ENCODE data around the gene SEL1L3. TPM values are rescaled to one million over a fixed set of nuclear protein-coding genes. Genes with fewer than 3 reads are reported as not detected.
A peak's percentile ranks its signal among the peaks of the same experiment; 100 is the strongest.
"Not testable (repeated sequence)": the region's sequence is repeated elsewhere in the genome, so short reads cannot be mapped to it uniquely, and the experiment has no call there.

SEL1L3 gene
- total RNA-seq, 1 experiment from 2014 or later: 65.1 TPM

- no peaks in the 10 kb centered on the region for H3K27me3 ChIP-seq (replicated peaks)
- H3K9me3 ChIP-seq (replicated peaks): no peaks in the 10 kb centered on the region
- no peak overlapping the region for H3K27ac ChIP-seq
- H3K36me3 ChIP-seq: no peaks in the 10 kb centered on the region
- DNase-seq (ENCODE audit: low read depth in 1 of 2, low spot score in 2 of 2): no peak
- no peaks in the 10 kb centered on the region for H3K4me1 ChIP-seq (replicated peaks)
- H3K4me3 ChIP-seq: no peak overlapping the region
Measured at GRCh38 chr4:25872851-25873631, 10.3 kb upstream of the SEL1L3 start.

DNA sequence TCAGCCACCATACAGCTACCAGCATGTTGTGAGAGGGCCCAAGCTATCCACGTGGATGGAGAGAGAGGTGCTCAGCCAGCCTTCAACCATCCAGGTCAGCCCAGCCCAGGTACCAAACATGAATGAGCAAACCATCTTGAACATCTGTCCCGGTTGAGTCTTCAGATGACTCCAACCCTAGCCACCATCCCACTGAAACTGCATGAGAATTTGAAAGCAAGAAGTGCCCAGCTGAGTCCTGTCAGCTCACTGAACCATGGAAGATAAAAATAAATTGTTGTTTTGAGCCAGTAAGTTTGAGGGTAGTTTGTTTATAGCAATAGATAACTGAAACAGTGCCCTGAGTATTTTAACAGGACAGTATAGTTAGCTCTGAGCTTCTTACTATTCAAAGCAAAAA is 7.3 kb upstream of the SEL1L3 start:
- H3K27ac ChIP-seq: no peak overlapping the region

DNA sequence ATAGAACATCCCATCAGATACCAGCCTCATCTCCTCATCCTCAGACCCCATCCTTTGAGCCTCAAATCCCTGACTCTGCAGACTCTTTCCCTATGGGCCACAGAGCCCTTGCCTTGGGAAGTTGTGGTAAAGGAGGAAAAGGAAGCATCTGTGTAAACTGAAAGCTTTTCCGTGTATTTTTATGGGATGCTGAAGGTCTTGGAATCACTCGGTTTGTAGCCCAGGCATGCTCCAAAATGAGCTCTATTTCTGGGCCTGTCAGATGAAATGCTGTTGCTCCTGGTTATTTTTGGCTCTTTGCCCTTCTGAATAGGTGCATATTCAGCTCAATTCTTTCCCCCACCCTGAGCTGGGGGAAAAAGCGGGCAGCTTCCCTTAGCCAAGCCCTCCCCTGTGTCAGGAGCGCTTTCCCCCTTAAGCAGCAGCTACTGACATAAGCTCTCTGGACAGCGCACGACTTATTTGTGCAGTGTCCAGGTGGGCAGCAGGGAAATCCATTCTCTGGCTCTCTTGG is 5.0 kb upstream of the SEL1L3 start:
- Histone ChIP-seq H3K27ac (no peak overlapping the region), H3K27me3 (replicated peaks) (no peaks in the 10 kb centered on the region), H3K4me1 (replicated peaks) (no peaks in the 10 kb centered on the region), H3K4me3 (no peak overlapping the region), H3K9me3 (replicated peaks) (no peaks in the 10 kb centered on the region), H3K36me3 (no peaks in the 10 kb centered on the region)
- DNase-seq (ENCODE audit: low read depth in 1 of 2, low spot score in 2 of 2): no peak

More for the DNA sequence above, 7.3 kb upstream of the SEL1L3 start:
- no peaks in the 10 kb centered on the region for H3K36me3 ChIP-seq
- DNase-seq (ENCODE audit: low read depth in 1 of 2, low spot score in 2 of 2): no peak
- no peaks in the 10 kb centered on the region for H3K9me3 ChIP-seq (replicated peaks)
- H3K4me1 ChIP-seq (replicated peaks): no peaks in the 10 kb centered on the region
- H3K4me3 ChIP-seq: no peak overlapping the region
- H3K27me3 ChIP-seq (replicated peaks): no peaks in the 10 kb centered on the region

- H3K9me3 ChIP-seq (replicated peaks); H3K36me3 ChIP-seq; H3K27ac ChIP-seq; H3K4me1 ChIP-seq (replicated peaks); H3K27me3 ChIP-seq (replicated peaks); H3K4me3 ChIP-seq; DNase-seq (ENCODE audit: low read depth in 1 of 2, low spot score in 2 of 2): not testable (repeated sequence)
Measured at GRCh38 chr4:25866401-25866800, 3.6 kb upstream of the SEL1L3 start.

DNA sequence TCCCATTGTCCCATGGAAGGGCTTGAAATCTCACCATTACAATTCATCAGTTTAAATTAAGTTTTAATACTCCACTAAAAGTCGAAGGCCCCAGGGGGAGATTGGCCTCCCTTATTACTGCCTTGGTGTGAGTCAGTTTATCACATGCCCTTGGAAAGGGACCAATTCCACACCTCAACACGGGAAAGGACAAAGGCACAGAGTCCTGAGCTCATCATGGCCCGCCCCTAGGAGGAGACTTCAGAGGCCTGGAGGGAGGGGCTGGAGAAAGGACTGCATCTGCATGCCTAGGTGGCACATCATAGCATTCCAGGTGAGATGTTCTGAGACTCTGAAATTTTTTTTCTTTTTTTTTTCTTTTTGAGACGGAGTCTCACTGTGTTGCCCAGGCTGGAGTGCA is 2.8 kb upstream of the SEL1L3 start:
- no peak for DNase-seq (ENCODE audit: low read depth in 1 of 2, low spot score in 2 of 2)
- Histone ChIP-seq H3K9me3 (replicated peaks) (no peaks in the 10 kb centered on the region), H3K4me1 (replicated peaks) (peaks cover 7% of the 10 kb centered on the region)

DNA sequence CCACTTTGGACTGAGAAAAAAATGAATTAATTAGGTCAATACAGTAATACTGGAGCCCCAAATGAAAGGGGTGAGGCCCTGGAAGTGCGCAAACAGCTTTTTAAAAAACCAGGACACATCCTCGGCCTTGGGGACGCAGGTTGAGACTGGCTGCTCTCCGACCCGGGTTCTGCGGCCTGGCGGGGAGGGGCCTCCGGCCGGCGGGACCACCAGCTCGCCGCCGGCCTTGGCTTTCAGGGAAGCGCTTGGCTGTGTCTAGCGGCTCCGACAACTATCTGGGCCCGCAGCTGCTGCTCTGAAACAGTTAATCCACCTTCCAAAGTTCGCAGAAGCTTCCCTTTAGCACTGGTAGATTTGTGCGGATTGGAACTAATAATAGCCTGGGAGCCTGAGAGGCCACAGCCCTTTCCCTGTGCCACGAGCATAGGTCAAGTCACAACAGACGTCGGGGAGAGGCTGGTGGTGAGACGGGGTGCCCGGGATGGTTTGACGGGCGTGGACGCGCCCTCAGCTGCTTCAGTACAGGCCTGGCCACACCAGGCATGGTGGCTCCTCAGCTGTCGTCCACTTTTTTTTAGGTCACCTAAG is 1.1 kb upstream of the SEL1L3 start:
- no peaks in the 10 kb centered on the region for H3K27me3 ChIP-seq (replicated peaks)
- no peaks in the 10 kb centered on the region for H3K36me3 ChIP-seq
- DNase-seq (ENCODE audit: low read depth in 1 of 2, low spot score in 2 of 2): no peak
- H3K4me3 ChIP-seq: no peak overlapping the region
- H3K9me3 ChIP-seq (replicated peaks): no peaks in the 10 kb centered on the region
- H3K27ac ChIP-seq: no peak overlapping the region
- H3K4me1 ChIP-seq (replicated peaks): peaks cover 21% of the 10 kb centered on the region

More for the DNA sequence above, 2.8 kb upstream of the SEL1L3 start:
- no peaks in the 10 kb centered on the region for H3K36me3 ChIP-seq
- no peak overlapping the region for H3K4me3 ChIP-seq
- H3K27me3 ChIP-seq (replicated peaks): no peaks in the 10 kb centered on the region
- no peak overlapping the region for H3K27ac ChIP-seq

GRCh38 chr4:25863347-25863784 is 578 bp upstream of the SEL1L3 start:
- Histone ChIP-seq H3K4me1 (replicated peaks) (peaks cover 21% of the 10 kb centered on the region), H3K27me3 (replicated peaks) (no peaks in the 10 kb centered on the region), H3K36me3 (no peaks in the 10 kb centered on the region), H3K4me3 (peak overlapping the region; percentile 57), H3K27ac (no peak overlapping the region), H3K9me3 (replicated peaks) (no peaks in the 10 kb centered on the region)
- no peak for DNase-seq (ENCODE audit: low read depth in 1 of 2, low spot score in 2 of 2)

DNA sequence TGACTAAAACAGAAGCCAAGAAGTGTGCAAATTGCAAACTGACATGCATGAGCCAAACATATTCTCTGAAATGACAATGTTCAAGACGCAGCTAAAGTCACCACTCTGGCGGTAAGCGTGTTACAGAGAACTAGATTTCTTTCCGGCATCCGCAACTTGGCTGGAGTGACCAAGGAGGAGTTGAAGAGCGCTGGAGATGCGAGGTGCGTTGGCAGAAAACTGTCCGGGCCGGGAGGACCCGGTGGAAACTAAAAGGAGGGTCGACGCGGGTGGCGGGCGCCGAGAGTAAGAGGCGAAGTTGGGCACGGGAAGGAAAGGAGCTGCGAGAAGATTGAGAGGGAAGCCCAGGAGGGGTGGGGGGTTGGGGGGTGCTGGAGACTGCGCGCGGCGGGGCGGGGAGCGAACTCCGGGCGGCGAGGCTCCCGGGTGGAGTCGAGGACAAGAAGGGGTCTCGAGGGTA is 807 bp downstream of the SEL1L3 start:
- Histone ChIP-seq H3K27ac (peak overlapping the region; percentile 76), H3K27me3 (replicated peaks) (no peaks in the 10 kb centered on the region), H3K4me3 (peak overlapping the region; percentile 57), H3K4me1 (replicated peaks) (peaks cover 26% of the 10 kb centered on the region), H3K9me3 (replicated peaks) (no peaks in the 10 kb centered on the region), H3K36me3 (no peaks in the 10 kb centered on the region)
- DNase-seq (ENCODE audit: low read depth in 1 of 2, low spot score in 2 of 2): no peak

GRCh38 chr4:25861280-25861950 is 1.4 kb downstream of the SEL1L3 start:
- Histone ChIP-seq H3K9me3 (replicated peaks) (no peaks in the 10 kb centered on the region), H3K4me1 (replicated peaks) (peaks cover 30% of the 10 kb centered on the region), H3K27me3 (replicated peaks) (no peaks in the 10 kb centered on the region), H3K27ac (peak overlapping the region; percentile 76), H3K36me3 (no peaks in the 10 kb centered on the region), H3K4me3 (peak overlapping the region; percentile 57)
- peak in 1 of 2 experiments; percentile 37 for DNase-seq (ENCODE audit: low read depth in 1 of 2, low spot score in 2 of 2)

DNA sequence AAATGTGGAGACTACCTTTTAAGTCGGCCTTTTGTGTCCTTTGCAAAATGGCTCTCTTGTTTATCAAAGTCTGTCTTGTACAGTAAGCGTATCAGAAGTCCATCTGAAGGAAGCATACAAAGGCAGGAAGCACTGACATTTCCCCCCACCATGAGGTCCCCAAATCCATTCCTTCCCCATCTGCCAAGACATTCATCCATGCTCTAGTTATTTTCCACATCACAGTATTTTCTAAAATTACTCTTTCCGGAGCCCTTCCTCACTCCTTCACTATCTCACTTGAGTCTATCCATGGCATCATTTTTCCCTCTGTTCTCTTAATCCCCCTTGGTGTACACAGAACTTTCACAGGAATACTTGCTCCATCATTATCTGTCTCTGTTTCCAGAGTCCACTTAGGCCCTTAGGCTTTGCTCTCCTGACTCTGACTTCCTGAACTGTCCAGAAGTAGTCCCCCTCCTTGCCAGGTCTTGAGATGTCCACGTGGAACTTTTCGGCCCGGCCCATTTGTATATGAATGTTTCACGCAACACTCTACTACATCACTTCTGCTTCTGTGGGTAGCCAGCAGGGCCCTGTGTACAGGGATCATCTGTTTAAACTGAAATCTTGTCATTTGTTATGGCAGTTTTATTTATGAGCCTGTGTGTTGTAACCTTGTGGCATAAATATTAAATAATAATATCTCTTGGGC is 2.1 kb downstream of the SEL1L3 start:
- H3K9me3 ChIP-seq (replicated peaks): no peaks in the 10 kb centered on the region
- H3K36me3 ChIP-seq: no peaks in the 10 kb centered on the region
- DNase-seq (ENCODE audit: low read depth in 1 of 2, low spot score in 2 of 2): no peak
- H3K27me3 ChIP-seq (replicated peaks): no peaks in the 10 kb centered on the region
- no peak overlapping the region for H3K4me3 ChIP-seq
- H3K27ac ChIP-seq: peak overlapping the region; percentile 76
- H3K4me1 ChIP-seq (replicated peaks): peaks cover 30% of the 10 kb centered on the region

DNA sequence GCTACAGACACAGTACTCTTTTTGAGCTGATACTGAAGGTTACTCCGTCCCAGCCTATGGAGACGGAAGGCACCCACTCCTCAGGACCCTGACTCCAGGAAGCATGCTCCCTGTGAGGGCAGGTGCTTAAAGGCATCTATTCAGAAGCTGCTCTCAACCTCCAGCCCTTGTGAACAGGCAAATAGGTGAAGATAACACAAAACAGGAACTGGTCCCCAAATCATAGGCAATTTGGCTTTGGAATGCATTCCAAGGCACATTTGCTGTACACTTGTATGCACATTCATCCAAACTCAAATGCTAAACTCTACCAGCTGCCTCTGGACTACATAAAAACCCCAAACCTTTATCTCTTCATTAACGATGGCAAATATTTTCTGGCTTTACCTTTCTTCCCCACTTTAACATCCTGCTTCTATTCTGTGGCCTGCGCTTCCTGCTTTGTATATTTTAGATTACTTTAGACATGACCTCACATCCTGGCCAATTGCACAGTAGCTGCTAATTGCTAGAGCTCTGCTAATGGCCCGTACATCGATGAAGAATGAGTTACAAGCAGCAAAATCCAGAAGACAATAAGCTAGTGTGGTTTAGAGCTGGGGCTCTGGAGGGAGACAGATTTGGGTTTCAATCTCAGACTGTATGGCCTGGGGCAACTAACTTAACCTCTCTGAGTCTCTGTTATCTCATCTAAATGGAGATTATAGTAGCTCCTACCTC is 3.2 kb downstream of the SEL1L3 start:
- Histone ChIP-seq H3K4me1 (replicated peaks) (peaks cover 30% of the 10 kb centered on the region), H3K36me3 (no peaks in the 10 kb centered on the region), H3K27me3 (replicated peaks) (no peaks in the 10 kb centered on the region), H3K4me3 (no peak overlapping the region), H3K9me3 (replicated peaks) (no peaks in the 10 kb centered on the region), H3K27ac (0 out of 2 replicates have a peak overlapping the region, but pooled peaks have one; percentile 24)
- DNase-seq (ENCODE audit: low read depth in 1 of 2, low spot score in 2 of 2): no peak

DNA sequence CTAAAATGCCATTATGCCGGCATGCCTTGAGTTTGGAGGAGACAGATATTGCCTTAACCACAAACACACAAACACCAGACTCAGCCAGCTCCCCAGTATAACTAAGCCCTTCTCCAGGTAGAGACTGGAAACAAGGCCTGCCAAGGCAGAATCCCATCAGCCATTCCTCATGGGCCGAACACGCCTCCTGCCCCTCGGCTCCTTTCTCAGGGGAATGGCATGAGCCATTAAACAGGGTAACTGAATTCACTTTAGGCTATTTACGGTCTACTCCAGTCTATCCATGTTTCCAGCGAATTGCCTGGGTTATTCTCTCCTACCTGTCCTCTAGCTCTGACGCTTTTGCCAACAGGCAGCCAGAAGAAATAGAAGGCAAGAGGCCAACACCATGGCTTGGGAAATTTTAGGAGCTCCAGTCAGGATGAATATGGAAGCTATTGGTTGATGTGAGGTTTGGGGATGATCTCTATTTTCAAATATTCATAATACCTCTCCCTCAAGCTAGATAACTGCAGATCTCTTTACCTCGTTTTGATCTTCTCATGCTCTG is 4.9 kb downstream of the SEL1L3 start:
- Histone ChIP-seq H3K4me1 (replicated peaks) (peaks cover 30% of the 10 kb centered on the region), H3K36me3 (no peaks in the 10 kb centered on the region), H3K27me3 (replicated peaks) (no peaks in the 10 kb centered on the region), H3K27ac (no peak overlapping the region), H3K4me3 (no peak overlapping the region), H3K9me3 (replicated peaks) (no peaks in the 10 kb centered on the region)
- no peak for DNase-seq (ENCODE audit: low read depth in 1 of 2, low spot score in 2 of 2)

GRCh38 chr4:25857403-25857802 is 5.4 kb downstream of the SEL1L3 start:
- H3K9me3 ChIP-seq (replicated peaks): no peaks in the 10 kb centered on the region
- H3K4me1 ChIP-seq (replicated peaks): peaks cover 30% of the 10 kb centered on the region
- DNase-seq (ENCODE audit: low read depth in 1 of 2, low spot score in 2 of 2): no peak
- no peaks in the 10 kb centered on the region for H3K27me3 ChIP-seq (replicated peaks)
- H3K4me3 ChIP-seq: no peak overlapping the region
- no peaks in the 10 kb centered on the region for H3K36me3 ChIP-seq
- H3K27ac ChIP-seq: no peak overlapping the region
